Measurements from ENCODE around the gene CHGA.

CHGA gene

DNA sequence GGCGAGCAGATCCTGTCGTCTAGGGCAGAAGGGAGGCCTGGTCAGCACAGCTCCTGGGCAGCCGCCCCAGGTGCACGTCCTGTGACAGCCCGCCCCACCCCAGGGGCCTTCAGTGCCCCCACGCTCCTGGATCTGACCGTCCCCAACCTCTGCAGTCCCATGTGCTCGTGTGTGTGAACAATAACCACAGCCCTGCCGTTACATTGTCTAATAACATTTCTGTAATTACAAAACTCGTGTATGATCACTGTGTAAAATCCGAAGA, 39.8 kb downstream of the CHGA start:
- no peak for DNase-seq

DNA sequence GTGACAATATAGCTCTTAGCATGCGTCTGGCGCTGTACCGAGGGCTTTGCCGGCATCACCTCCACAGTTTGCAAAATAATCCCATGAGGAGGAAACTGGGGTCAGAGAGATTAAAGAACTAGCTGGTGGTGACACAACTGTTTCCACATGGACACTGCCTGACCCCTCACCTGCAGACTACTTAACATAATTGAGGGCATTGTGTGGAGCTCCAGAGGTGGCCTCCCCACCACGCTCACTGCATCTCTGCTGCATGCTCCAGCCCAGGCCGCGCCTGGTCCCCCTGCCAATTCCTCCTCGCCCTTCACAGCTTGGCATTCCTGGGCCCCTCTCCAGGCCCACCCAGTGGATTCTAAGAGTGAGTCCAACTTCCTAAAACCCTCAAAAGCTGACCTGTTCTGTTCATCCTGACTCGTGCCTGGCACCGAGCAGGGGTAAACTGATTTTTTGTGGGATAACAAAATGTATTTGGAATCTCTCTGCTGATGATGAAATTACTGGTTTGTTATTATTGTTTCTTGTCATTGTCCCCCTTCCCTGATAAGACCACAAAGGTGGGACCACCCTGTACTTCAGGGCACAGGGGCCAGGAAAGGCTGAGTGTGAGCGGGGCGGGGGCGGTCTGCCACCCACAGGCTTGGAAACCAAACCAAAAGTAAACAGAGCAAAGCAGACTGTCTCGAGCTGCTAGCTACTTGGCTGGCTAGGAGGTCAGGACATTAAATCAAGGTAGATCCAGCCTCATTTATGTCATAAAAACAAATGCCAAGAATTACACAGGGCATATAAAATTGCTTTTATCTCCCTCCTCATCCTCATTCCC, 40.6 kb downstream of the CHGA start:
- peak in 1 of 2 experiments; percentile 29 for DNase-seq

DNA sequence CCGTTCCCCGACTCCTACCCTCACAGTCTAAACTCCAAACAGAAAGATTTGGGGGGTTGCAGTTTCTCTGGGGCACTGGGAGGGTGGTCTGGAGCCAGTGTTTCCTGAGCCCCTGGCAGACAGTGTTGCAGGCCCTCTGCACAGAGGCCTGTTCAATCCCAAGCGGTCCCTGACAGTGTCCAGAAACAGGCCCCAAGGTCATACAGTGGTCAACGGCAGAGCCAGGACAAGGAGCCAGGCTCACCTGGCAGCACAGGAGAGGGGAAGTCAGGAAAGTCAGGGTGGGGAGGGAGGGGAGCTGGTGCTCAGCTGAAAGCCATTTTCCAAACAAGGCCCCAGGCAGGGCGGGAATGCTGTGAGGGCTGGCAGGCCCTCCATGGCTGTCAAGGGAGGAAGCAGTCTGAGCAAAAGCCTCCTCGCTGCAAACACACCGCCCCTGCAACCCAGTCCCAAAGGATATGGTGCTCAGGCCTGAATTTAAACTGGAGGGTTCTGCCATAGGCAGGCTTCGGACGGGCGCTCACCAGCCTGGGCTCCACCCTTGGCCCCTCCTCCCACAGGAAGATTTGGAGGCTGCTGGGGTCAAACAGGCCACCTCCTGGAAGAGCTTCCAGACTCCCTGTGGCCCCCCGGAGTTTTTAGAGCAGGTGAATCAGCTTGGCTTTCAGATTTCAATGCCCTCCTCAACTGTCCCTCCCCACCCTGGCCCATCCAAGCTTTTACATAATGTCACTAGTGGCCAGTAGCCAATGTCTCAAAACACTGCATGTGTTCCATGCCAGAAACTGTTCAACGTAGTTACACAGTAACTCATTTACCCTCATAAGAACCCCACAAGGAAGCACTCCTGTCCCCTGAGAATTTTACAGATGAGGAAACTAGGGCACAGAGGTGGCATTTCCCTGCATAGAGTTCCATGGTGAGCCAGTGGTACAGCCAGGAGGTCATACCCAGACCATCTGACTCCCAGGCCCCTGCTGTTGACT, 41.5 kb downstream of the CHGA start:
- peak in 1 of 2 experiments; percentile 5 for DNase-seq

- no peak for DNase-seq
Measured at GRCh38 chr14:92965281-92965680, 42.3 kb downstream of the CHGA start.

DNA sequence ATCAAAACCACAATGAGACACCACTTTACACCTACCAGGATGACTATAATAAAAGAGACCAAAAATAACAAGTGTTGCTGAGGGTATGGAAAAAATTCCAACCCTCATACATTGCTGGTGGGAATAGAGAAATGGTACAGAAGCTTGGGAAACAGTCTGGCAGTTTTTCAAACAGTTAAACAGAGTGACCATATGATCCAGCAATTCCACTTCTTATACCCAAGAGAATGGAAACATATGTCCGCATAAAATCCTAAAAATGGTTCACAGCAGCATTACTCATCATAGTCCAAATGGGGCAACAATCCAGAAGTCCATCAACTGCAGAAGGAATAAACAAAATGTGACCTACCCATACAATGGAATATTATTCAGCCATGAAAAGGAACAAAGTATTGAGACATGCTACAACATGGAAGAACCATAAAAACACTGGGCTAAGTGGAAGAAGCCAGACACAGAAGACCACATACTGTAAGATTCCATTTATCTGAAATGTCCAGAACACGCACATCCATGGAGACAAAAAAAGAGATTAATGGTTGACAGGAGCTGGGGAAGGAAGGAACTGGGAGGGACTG, 44.5 kb downstream of the CHGA start:
- no peak for DNase-seq

- no peak for DNase-seq
Measured at GRCh38 chr14:92968291-92969020, 45.5 kb downstream of the CHGA start.

DNA sequence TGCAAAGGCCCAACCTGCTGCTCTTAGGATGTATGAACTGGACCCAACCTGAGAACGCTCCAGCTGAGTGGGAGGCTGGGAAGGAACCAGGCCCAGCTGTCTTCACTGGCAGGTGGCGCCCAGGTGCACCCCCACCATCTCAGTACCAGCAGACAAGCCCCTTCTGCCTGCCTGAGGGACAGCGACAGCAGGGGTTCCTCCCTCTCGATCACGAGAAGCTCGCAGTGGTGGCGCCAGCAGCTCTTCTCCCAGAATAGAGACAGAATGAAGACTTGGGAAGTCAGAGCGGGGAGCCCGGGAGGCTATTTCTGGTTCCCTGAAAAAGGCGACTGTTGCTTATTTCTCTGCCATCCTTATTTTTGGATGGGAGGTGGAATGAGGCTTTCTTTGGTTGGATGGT, 46.5 kb downstream of the CHGA start:
- no peak for DNase-seq

DNA sequence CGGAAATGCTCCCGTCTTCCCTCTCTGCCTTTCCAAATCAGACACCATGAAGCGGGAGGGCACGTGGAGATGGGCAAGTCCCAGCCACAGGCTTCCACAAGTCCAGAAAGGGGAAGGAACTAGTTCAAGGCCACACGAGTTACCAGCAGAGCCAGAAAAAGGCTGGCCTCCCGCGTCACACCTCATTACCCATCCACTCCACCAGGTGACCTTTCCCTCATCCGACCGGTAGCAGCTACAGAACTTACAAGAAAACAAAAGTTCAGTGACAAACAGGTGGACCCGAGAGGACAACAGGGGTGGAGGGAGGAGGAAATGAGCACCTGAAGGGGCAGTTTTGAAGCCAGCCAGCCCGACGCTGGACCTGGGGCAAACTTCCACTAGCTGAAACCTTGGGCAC, 46.9 kb downstream of the CHGA start:
- DNase-seq = no peak

DNA sequence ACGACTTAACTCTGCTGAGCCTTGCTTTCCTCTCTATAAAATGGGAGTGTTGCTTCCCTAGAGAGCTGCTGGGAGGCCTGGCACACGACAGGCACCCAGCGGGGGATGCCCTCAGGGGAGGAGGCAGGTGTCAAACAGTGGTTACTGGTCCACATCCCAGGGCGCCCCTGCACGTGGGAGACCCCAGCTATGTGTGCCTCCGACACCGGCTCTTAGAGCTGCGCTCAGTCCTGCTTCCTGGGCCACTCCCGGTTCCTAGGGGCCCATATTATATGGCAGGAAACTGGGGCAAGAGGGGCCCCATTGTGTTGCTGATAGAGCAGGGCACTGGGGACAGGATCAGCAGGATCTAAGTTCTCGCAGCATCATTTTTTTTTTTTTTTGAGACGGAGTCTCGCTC, 47.3 kb downstream of the CHGA start:
- DNase-seq = no peak

DNA sequence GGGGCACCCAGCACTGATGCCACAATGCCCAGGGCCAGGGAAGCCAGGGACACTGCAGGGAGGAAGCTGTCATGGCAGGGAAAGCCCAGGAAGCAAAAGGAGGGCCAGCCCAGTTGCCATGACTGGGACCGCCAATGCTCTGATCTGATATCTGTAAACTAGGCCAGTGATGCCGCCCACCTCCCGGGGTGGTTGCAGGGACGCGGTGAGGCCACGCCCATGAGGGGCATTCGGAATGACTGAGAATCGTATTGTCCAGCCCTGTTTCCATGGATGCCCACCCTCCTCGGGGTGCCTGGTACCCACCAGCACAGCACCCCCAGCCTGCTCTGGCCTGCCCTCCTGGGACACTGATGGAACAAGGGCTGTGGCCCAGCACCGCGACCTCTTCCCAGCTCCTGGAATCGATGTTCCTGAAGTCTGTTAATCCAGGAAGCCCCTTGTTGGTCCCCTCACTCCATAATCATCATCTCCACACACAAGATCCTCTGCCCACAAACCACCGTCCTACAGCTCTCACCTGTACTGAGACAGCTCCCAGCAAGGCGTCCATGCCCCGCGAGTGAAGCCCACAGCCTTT, 48.7 kb downstream of the CHGA start:
- DNase-seq = no peak

DNA sequence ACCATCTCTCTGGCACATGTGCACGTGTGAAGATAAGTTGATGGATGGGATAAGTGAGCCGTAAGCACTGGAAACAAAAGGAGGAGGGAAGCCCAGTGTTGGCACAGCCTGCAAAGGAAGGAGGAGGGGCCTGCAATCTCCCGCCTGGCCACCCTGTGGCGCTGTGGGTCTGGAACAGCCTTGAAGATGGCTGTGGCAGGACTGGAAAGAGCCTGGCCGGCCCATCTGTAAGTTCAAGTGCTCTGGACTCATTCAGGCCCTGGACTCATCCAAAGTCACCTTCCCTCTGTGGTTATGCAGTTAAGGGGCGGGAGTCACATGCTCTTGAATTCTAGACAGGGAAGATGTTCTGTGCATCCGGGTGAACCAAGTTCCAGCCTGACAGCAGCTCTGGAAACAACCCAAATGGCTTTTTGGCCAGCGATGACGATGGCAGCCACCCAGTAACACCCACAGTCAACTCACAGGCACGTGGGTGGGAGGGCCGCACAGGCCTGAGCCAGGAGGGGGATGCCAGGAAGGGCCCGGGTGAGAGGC, 50.4 kb downstream of the CHGA start:
- peak in 1 of 2 experiments; percentile 34 for DNase-seq

- DNase-seq = no peak
Measured at GRCh38 chr14:92973798-92974372, 50.9 kb downstream of the CHGA start.

DNA sequence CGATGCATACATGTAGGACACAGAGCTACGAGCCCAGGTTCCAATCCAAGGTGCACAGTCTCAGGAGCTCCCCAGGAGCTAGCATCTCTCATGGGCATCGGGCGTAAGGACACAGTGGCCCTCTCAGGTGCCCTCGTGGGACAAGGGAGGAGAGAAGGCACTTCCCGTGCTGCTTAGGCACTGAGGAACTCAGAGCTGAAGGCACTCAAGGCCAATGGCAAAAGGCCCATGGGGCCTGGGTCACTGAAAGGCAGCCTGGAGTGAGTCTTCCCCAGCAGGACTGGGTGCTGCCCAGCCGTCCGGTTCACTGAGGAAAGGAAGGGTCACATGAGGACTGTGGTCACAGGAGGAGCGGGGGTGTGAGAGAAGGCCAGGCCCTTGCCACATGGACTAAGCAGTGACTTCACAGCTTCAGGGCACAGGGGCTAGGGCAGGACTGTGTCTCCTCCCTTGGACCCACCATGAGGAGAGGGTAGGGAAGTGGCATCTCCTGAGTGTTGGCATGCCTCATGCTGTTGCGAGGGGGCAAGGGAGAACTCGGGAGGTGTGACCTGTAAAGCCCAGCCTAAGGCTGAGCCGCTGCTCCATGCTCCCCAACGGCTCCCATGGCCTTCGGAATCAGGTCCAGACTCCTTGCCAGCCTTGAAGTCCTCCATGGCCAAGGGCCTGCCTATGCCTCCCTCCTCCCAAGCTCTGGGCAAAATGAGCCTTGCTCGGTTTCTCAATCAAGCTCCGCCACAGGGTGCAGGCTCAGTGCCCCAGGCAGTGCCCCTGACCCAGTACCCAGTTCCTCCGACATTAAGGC, 51.8 kb downstream of the CHGA start:
- DNase-seq = no peak

DNA sequence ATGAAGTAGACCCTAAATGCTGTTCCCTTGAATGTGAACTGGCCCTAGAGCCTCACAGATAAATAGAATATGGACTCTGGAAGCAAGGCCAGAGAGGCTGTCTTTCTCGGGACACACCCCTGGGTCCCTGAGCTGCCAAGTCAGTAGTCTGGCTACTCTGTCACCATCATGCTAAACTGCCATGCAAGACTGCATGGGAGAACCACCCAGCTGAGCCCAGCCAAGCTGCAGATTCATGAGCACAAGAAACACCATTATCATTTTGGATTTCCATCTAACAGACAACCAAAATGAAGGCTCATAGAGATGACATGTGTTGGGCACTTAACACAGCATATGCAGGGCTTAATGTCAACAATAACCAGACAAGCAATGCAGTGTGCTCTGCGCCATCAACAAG, 53.3 kb downstream of the CHGA start:
- DNase-seq = no peak

DNA sequence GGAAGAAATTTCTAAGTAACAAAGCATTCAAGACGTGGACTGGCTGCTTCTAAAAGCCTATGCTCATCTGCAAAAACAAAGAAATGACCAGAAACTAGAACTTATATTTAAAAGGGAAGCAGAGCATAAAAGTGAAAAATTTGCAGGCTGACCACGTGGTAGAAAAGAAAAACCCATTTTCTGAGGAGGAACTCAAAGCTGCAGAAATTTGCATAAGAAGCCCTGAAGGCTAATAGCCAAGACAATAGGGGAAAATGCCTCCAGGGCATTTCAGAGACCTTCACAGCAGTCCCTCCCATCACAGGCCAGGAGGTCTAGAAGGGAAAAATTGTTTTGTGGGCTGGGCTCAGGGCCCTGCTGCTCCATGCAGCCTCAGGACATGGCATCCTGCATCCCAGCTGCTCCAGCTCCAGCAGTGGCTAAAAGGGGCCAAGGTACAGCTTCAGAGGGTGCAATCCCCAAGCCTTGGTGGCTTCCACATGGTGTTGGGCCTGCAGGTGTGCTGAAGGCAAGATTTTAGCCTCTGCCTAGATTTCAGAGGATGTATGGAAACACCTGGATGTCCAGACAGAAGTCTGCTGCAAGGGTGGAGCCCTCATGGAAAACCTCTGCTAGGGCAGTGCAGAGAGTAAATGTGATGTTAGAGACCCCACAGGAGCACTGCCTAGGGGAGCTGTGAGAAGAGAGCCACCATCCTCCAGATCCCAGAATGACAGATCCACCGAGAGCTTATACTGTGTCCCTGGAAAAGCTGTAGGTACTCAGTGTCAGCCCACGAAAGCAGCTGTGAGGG, 55.5 kb downstream of the CHGA start:
- no peak for DNase-seq

DNA sequence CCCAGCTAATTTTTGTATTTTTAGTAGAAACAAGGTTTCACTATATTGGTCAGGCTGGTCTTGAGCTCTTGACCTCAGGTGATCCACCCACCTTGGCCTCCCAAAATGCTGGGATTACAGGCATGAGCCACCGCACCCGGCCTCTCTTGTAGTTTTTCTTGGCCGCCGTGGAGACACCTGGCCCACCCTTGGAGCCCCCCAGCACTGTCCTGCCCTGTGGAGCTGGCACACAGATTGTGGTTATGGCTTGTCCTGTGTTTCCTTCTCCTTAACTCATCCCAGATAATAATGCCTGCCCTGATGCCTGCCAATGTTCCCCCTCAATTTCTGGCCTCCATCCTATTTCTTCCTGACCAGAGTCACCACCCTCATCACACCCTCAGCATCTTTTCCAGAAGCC, 57.9 kb downstream of the CHGA start:
- no peak for DNase-seq

DNA sequence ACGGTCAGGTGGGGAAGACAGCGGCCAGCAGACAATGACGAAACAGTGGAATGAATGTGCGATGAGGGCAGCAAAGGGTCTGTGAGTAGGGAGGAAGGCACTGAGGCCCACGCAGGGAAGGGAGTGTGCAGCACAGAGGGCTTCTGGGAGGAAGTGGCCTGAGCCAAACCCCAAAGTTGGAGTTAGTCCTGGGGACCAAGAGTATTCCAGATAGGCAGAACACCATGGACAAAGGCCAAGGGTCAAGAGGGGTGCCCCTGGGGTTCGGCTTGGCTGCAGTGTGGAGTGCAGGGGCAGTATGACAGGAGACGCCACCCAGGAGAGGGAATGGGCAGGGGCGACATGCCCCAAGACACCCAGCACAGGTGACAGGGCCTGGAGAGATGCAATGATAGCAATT, 58.8 kb downstream of the CHGA start:
- DNase-seq = no peak

GRCh38 chr14:92982956-92983355, 60.0 kb downstream of the CHGA start:
- DNase-seq = no peak

DNA sequence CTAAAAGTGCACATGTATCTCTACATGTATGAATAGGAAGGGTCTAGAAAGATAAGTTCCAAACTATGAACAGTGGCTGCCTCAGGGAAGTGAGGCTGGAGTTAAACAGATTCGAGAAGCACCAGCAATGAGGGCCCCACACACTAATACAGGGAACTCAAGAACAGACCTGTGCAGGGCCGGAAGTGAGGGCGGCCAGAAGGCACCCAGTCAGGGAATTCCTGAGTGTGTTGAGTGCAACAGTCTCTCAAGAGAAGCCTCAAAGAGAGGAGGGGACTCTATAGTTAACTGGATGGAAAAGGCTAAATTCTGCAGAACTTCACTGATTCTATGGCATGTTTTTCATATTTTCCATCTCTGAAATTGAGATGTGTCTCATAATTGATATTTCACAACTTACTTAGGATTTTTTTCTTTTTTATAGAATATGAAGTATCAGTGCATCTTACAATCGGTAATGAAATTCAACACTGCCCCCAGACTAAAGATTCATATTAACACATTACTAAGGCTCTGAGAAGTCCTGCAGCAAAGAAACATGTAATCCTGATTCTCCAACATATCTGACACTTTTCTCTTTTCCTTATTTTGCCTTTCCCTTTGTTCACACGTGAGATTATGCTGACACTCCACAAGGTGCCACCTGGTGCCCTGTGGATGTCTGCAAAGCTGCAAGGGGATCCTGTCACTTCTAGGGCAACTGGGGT, 61.3 kb downstream of the CHGA start:
- DNase-seq = no peak

Data from SHP77 (cell line).